ES-I3 (cell line): ENCODE measurements around the gene IRX3.

Source experiments
- H3K36me3 ChIP-seq: 2 replicates; pipeline ENCODE4 v1.6.1; 2013; ENCODE audit warnings: mild to moderate bottlenecking, low read length, control low read depth, moderate library complexity; ENCODE audit not compliant: insufficient read depth
- H3K4me1 ChIP-seq: 2 replicates; pipeline ENCODE4 v1.6.1; 2013; ENCODE audit warnings: mild to moderate bottlenecking, control low read depth, low read length; ENCODE audit not compliant: insufficient read depth
- H3K9ac ChIP-seq: 2 replicates; pipeline ENCODE4 v1.6.1; 2013; ENCODE audit warnings: low read depth, mild to moderate bottlenecking, low read length, moderate library complexity
- H3K9me3 ChIP-seq: 2 replicates; pipeline ENCODE4 v1.6.1; 2013; ENCODE audit warnings: mild to moderate bottlenecking, low read length, moderate library complexity; ENCODE audit not compliant: control insufficient read depth, insufficient read depth

The IRX3 gene

GRCh38 chr16:54312502-54312991, 26.0 kb upstream of the IRX3 start:
- Histone ChIP-seq H3K9me3 (no peaks in the 10 kb centered on the region), H3K9ac (no peak overlapping the region), H3K36me3 (no peaks in the 10 kb centered on the region), H3K4me1 (no peaks in the 10 kb centered on the region)

GRCh38 chr16:54309341-54309740, 22.8 kb upstream of the IRX3 start:
- Histone ChIP-seq H3K9ac (no peak overlapping the region), H3K9me3 (no peaks in the 10 kb centered on the region), H3K4me1 (no peaks in the 10 kb centered on the region), H3K36me3 (no peaks in the 10 kb centered on the region)

GRCh38 chr16:54305080-54305479, 18.5 kb upstream of the IRX3 start:
- Histone ChIP-seq H3K9ac (no peak overlapping the region), H3K4me1 (no peaks in the 10 kb centered on the region), H3K9me3 (no peaks in the 10 kb centered on the region)

GRCh38 chr16:54303613-54304012, 17.0 kb upstream of the IRX3 start:
- no peaks in the 10 kb centered on the region for H3K4me1 ChIP-seq
- no peaks in the 10 kb centered on the region for H3K36me3 ChIP-seq
- H3K9ac ChIP-seq = no peak overlapping the region
- H3K9me3 ChIP-seq = no peaks in the 10 kb centered on the region

More at GRCh38 chr16:54305080-54305479, 18.5 kb upstream of the IRX3 start:
- H3K36me3 ChIP-seq = no peaks in the 10 kb centered on the region

- H3K4me1 ChIP-seq = no peaks in the 10 kb centered on the region
- no peaks in the 10 kb centered on the region for H3K36me3 ChIP-seq
- H3K9me3 ChIP-seq = no peaks in the 10 kb centered on the region; the same call in 1 of the 2 replicates
- no peak overlapping the region for H3K9ac ChIP-seq
Observed at GRCh38 chr16:54297154-54297553, 10.6 kb upstream of the IRX3 start.

GRCh38 chr16:54296543-54296942, 10.0 kb upstream of the IRX3 start:
- Histone ChIP-seq H3K4me1 (no peaks in the 10 kb centered on the region), H3K36me3 (no peaks in the 10 kb centered on the region), H3K9me3 (no peaks in the 10 kb centered on the region; the same call in 1 of the 2 replicates), H3K9ac (no peak overlapping the region)

GRCh38 chr16:54291656-54292487, 5.3 kb upstream of the IRX3 start:
- Histone ChIP-seq H3K36me3 (no peaks in the 10 kb centered on the region), H3K9ac (peak overlapping the region; percentile 56; the same call in 1 of the 2 replicates), H3K4me1 (no peaks in the 10 kb centered on the region), H3K9me3 (no peaks in the 10 kb centered on the region; the same call in 1 of the 2 replicates)

- Histone ChIP-seq H3K9me3 (no peaks in the 10 kb centered on the region), H3K4me1 (no peaks in the 10 kb centered on the region), H3K36me3 (no peaks in the 10 kb centered on the region), H3K9ac (peak overlapping the region; percentile 56; the same call in 1 of the 2 replicates)
Observed at GRCh38 chr16:54290833-54291655, 4.5 kb upstream of the IRX3 start.

GRCh38 chr16:54289945-54290832, 3.6 kb upstream of the IRX3 start:
- H3K9me3 ChIP-seq = no peaks in the 10 kb centered on the region
- H3K36me3 ChIP-seq = no peaks in the 10 kb centered on the region
- no peaks in the 10 kb centered on the region for H3K4me1 ChIP-seq
- peak overlapping the region; percentile 56; the same call in 1 of the 2 replicates for H3K9ac ChIP-seq

GRCh38 chr16:54289242-54289944, 2.8 kb upstream of the IRX3 start:
- Histone ChIP-seq H3K4me1 (no peaks in the 10 kb centered on the region), H3K9me3 (no peaks in the 10 kb centered on the region), H3K36me3 (no peaks in the 10 kb centered on the region), H3K9ac (peak overlapping the region; percentile 56; the same call in 1 of the 2 replicates)

- Histone ChIP-seq H3K4me1 (no peaks in the 10 kb centered on the region), H3K9me3 (no peaks in the 10 kb centered on the region), H3K9ac (peak overlapping the region; percentile 56; the same call in 1 of the 2 replicates), H3K36me3 (no peaks in the 10 kb centered on the region)
Observed at GRCh38 chr16:54288835-54289241, 2.3 kb upstream of the IRX3 start.

GRCh38 chr16:54288030-54288834, 1.6 kb upstream of the IRX3 start:
- no peaks in the 10 kb centered on the region for H3K36me3 ChIP-seq
- H3K4me1 ChIP-seq = no peaks in the 10 kb centered on the region
- H3K9me3 ChIP-seq = no peaks in the 10 kb centered on the region
- H3K9ac ChIP-seq = peak overlapping the region; percentile 67; the same call in 1 of the 2 replicates
